Left lung (tissue), 10 donors: ENCODE data around the gene MEPCE. TPM values are rescaled to one million over a fixed set of nuclear protein-coding genes. Genes with fewer than 3 reads are reported as not detected.
"Not testable (repeated sequence)": the region's sequence is repeated elsewhere in the genome, so short reads cannot be mapped to it uniquely, and the experiment has no call there.

Source experiments
- ATAC-seq: fragments of 200-7000 bp; cut with Tn5 transposase; one replicate; pipeline ENCODE4 v1.9.1; 2020; ENCODE audit warnings: moderate library complexity
- DNase-seq, 4 donors: peaks; one replicate each; pipeline ENCODE4 v3.0.0-alpha.2; 2013 to 2020
- H3K27ac ChIP-seq, 2 donors: fragments of 200-600 bp; sonication (generic) in 1 of 2; one replicate each; pipeline versions ENCODE4 v1.5.0 to v1.8.0; 2020 to 2021
- H3K27me3 ChIP-seq, 2 donors: fragments of 200-600 bp; sonication (generic) in 1 of 2; one replicate each; pipeline versions ENCODE4 v1.5.0 to v1.8.0; 2020 to 2021
- H3K36me3 ChIP-seq, 2 donors: fragments of 200-600 bp; sonication (generic) in 1 of 2; one replicate each; pipeline versions ENCODE4 v1.5.0 to v1.8.0; 2020 to 2021
- H3K4me1 ChIP-seq, 2 donors: fragments of 200-600 bp; one replicate each; pipeline ENCODE4 v1.8.0; 2021
- H3K4me3 ChIP-seq, 2 donors: fragments of 200-600 bp; sonication (generic) in 1 of 2; one replicate each; pipeline versions ENCODE4 v1.5.0 to v1.8.0; 2020 to 2021; ENCODE audit warnings: mild to moderate bottlenecking in 1 of 2
- H3K9me3 ChIP-seq, 2 donors: fragments of 200-600 bp; sonication (generic) in 1 of 2; one replicate each; pipeline versions ENCODE4 v1.5.0 to v1.8.0; 2020 to 2021
- CTCF ChIP-seq, 2 donors: fragments of 200-600 bp; sonication (generic) in 1 of 2; IDR thresholded peaks; one replicate each; pipeline versions ENCODE4 v1.5.0 to v1.8.0; 2021; ENCODE audit warnings: antibody characterized with exemption in 2 of 2
- intact Hi-C, 2 donors: fragments of 100-400 bp; cut with DNase I; formaldehyde crosslinking; loops; one replicate each; pipeline versions ENCODE4 v1.11.2 to v1.14.2; 2022
- polyA plus RNA-seq, 6 donors: library from polyadenylated mRNA; unstranded; fragments of 120-200 nt; gene quantifications; one replicate each; pipeline ENCODE4 v1.2.1, GENCODE V29; 2013; ENCODE audit not compliant: insufficient read length in 6 of 6
- total RNA-seq, 2 donors: library from RNA; stranded (reverse); fragmentation: NEBNext Ultra II Directional; extraction: Animal tissue kit (Norgen Biotek cat#: 25700); gene quantifications; one replicate each; pipeline ENCODE4 v1.2.1, GENCODE V29; 2021
- donor health status: DM: no; HTN: yes; CAD: no.
- donor health status: DM: no; HTN: no; CAD: no.

Gene MEPCE
- total and polyA plus RNA-seq, 8 donors = 25.0 to 49.3 (median 42.6) TPM

GRCh38 chr7:100452513-100452912 is 22.9 kb downstream of the MEPCE start:
- ATAC-seq = no peak

GRCh38 chr7:100453854-100454253 is 24.2 kb downstream of the MEPCE start:
- H3K27me3 ChIP-seq, H3K9me3 ChIP-seq, H3K4me3 ChIP-seq, intact Hi-C loops, DNase-seq, H3K36me3 ChIP-seq, H3K27ac ChIP-seq, ATAC-seq: not testable (repeated sequence)
- peaks cover 0 to 20% of the 10 kb centered on the region in 2 donors for H3K4me1 ChIP-seq

More at GRCh38 chr7:100452513-100452912, 22.9 kb downstream of the MEPCE start:
- no peak for TF ChIP-seq CTCF (IDR thresholded peaks at IDR 0.05)
- no peaks in the 10 kb centered on the region for H3K9me3 ChIP-seq
- peaks cover 0 to 6% of the 10 kb centered on the region in 2 donors for H3K36me3 ChIP-seq
- H3K27me3 ChIP-seq = no peaks in the 10 kb centered on the region
- intact Hi-C loops = no loop called here
- H3K4me3 ChIP-seq = no peak overlapping the region
- no peak overlapping the region for H3K27ac ChIP-seq
- DNase-seq = no peak
- H3K4me1 ChIP-seq = peaks cover 0 to 20% of the 10 kb centered on the region in 2 donors

GRCh38 chr7:100455206-100455605 is 25.6 kb downstream of the MEPCE start:
- intact Hi-C loops = no loop called here
- DNase-seq (no peak), ATAC-seq (no peak)
- TF ChIP-seq CTCF (IDR thresholded peaks at IDR 0.05) = no peak
- no peak overlapping the region for H3K4me3 ChIP-seq
- no peaks in the 10 kb centered on the region for H3K27me3 ChIP-seq
- no peak overlapping the region for H3K27ac ChIP-seq
- H3K4me1 ChIP-seq = peaks cover 0 to 11% of the 10 kb centered on the region in 2 donors
- no peaks in the 10 kb centered on the region for H3K9me3 ChIP-seq
- H3K36me3 ChIP-seq = peaks cover 0 to 8% of the 10 kb centered on the region in 2 donors

- H3K27me3 ChIP-seq = no peaks in the 10 kb centered on the region
- DNase-seq (no peak), ATAC-seq (no peak)
- H3K4me3 ChIP-seq = no peak overlapping the region
- peaks cover 0 to 3% of the 10 kb centered on the region in 2 donors for H3K4me1 ChIP-seq
- peaks cover 0 to 19% of the 10 kb centered on the region in 2 donors for H3K36me3 ChIP-seq
- no peak for TF ChIP-seq CTCF (IDR thresholded peaks at IDR 0.05)
- no peak overlapping the region for H3K27ac ChIP-seq
- H3K9me3 ChIP-seq = no peaks in the 10 kb centered on the region
- intact Hi-C loops = no loop called here
Measured at GRCh38 chr7:100456562-100456961, 26.9 kb downstream of the MEPCE start.

GRCh38 chr7:100457033-100457432 is 27.4 kb downstream of the MEPCE start:
- no peaks in the 10 kb centered on the region for H3K9me3 ChIP-seq
- no peak for TF ChIP-seq CTCF (IDR thresholded peaks at IDR 0.05)
- H3K36me3 ChIP-seq = peaks cover 0 to 24% of the 10 kb centered on the region in 2 donors
- no peak for ATAC-seq
- intact Hi-C loops = no loop called here
- H3K27me3 ChIP-seq = no peaks in the 10 kb centered on the region
- DNase-seq = no peak
- no peak overlapping the region for H3K4me3 ChIP-seq
- H3K4me1 ChIP-seq = peaks cover 0 to 3% of the 10 kb centered on the region in 2 donors
- no peak overlapping the region for H3K27ac ChIP-seq

- intact Hi-C loops = no loop called here
- H3K27me3 ChIP-seq = no peaks in the 10 kb centered on the region
- ATAC-seq (no peak), DNase-seq (no peak)
- H3K4me1 ChIP-seq = peaks cover 0 to 25% of the 10 kb centered on the region in 2 donors
- H3K4me3 ChIP-seq = no peak within 1 kb of the TSS
- no peaks in the 10 kb centered on the region for H3K9me3 ChIP-seq
- no peak within 1 kb of the TSS for H3K27ac ChIP-seq
- TF ChIP-seq CTCF (IDR thresholded peaks at IDR 0.05) = no peak
- peaks cover 0 to 56% of the 10 kb centered on the region in 2 donors for H3K36me3 ChIP-seq
Measured at GRCh38 chr7:100464210-100464660, 34.6 kb downstream of the MEPCE start, which contains the start of gene SPACDR. Gene SPACDR (minus strand): TSS chr7:100464260. CDS start chr7:100464025, 235 bp downstream.
